Chondrocyte (in vitro differentiated cells): ENCODE results near the gene ELOVL2. TPM values are rescaled to one million over a fixed set of nuclear protein-coding genes. Genes with fewer than 3 reads are reported as not detected.

Experiments used
- DNase-seq: peaks from one replicate; pipeline ENCODE4 v3.0.0; 2021; ENCODE audit warnings: mixed read lengths, low spot score
- H3K27ac Mint-ChIP-seq: one replicate; pipeline ENCODE4 v1.8.0; 2021; ENCODE audit warnings: mild to moderate bottlenecking, moderate library complexity, mixed read lengths; ENCODE audit not compliant: unreplicated experiment
- H3K27me3 Mint-ChIP-seq: 2 replicates; pipeline ENCODE4 v1.8.0; 2021; ENCODE audit warnings: low read depth, mixed read lengths
- H3K36me3 Mint-ChIP-seq: 2 replicates; pipeline ENCODE4 v1.8.0; 2021; ENCODE audit warnings: low read depth, mixed read lengths
- H3K4me1 Mint-ChIP-seq: 2 replicates; pipeline ENCODE4 v1.8.0; 2021; ENCODE audit warnings: low read depth, mild to moderate bottlenecking, mixed read lengths
- H3K4me3 Mint-ChIP-seq: one replicate; pipeline ENCODE4 v1.8.0; 2021; ENCODE audit warnings: mild to moderate bottlenecking, moderate library complexity, mixed read lengths; ENCODE audit not compliant: unreplicated experiment
- H3K9me3 Mint-ChIP-seq: 2 replicates; pipeline ENCODE4 v1.8.0; 2021; ENCODE audit warnings: low read depth, mixed read lengths
- CTCF ChIP-seq: fragments of 200-600 bp; sonication (generic); IDR thresholded peaks from 2 replicates; pipeline ENCODE4 v1.5.0; 2021; ENCODE audit warnings: antibody characterized with exemption, mild to moderate bottlenecking, moderate library complexity
- total RNA-seq: library from RNA; stranded (reverse); gene quantifications from 3 replicates; pipeline ENCODE4 v1.2.1, GENCODE V29; 2021

Gene ELOVL2
- total RNA-seq, 1 donor from 2014 or later = 18.2 TPM

GRCh38 chr6:10939840-10940239, 104.3 kb downstream of the ELOVL2 start:
- no peak overlapping the region for H3K27ac Mint-ChIP-seq
- H3K27me3 Mint-ChIP-seq = no peaks in the 10 kb centered on the region
- no peak for DNase-seq
- peaks cover 9% of the 10 kb centered on the region for H3K4me1 Mint-ChIP-seq
- peaks cover 16% of the 10 kb centered on the region for H3K36me3 Mint-ChIP-seq
- TF ChIP-seq CTCF = no peak
- H3K4me3 Mint-ChIP-seq = no peak overlapping the region
- peaks cover 14% of the 10 kb centered on the region for H3K9me3 Mint-ChIP-seq

DNA sequence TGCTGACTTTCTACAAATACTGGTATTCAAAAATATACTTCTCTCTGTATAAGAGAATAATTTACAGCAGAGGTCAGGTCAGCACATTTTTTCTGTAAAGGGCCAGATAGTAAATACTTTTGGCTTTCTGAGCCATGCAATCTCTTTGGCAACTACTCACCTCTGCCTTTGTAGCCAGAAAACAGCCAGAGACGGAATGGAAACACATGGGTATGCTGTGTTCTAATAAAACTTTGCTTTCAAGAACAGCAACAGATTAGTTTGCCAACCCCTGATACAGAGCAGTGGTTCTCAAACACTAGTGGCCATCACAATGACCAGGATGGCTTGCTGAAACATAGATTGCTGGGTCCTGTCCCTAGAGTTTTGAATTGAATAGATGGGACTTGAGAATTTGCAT, 111.0 kb downstream of the ELOVL2 start:
- Mint-ChIP-seq H3K36me3 (peaks cover 20% of the 10 kb centered on the region), H3K27ac (no peak overlapping the region), H3K27me3 (no peaks in the 10 kb centered on the region), H3K4me1 (no peaks in the 10 kb centered on the region), H3K9me3 (peaks cover 2% of the 10 kb centered on the region), H3K4me3 (no peak overlapping the region)
- no peak for TF ChIP-seq CTCF
- DNase-seq = no peak

Other genes starting within 250 kb of the ELOVL2 start
- not detected in 3 replicates for gene MAK, start 205.8 kb downstream of the ELOVL2 start, total RNA-seq
- not detected in 3 replicates for gene GCM2, start 162.3 kb downstream of the ELOVL2 start, total RNA-seq
- 2.6 to 3.6 TPM (median 3.1 TPM) in 3 replicates for gene SYCP2L, start 157.3 kb downstream of the ELOVL2 start, total RNA-seq
- gene SMIM13, start 49.5 kb upstream of the ELOVL2 start, total RNA-seq = 18.0 to 22.7 TPM (median 20.9 TPM) in 3 replicates
- gene ERVFRD-1, start 67.4 kb upstream of the ELOVL2 start, total RNA-seq = not detected in 3 replicates
- 23.2 to 42.0 TPM (median 25.2 TPM) in 3 replicates for gene NEDD9, start 188.4 kb upstream of the ELOVL2 start, total RNA-seq